ENCODE measurements around the gene INSM1. TPM values are rescaled to one million over a fixed set of nuclear protein-coding genes. Genes with fewer than 3 reads are reported as not detected.
"Not testable (repeated sequence)": the region's sequence is repeated elsewhere in the genome, so short reads cannot be mapped to it uniquely, and the experiment has no call there.

Gene INSM1
- total and polyA plus RNA-seq, 2 donors (not counting 1 experiment from before 2014, with no cell fraction given) = not detected

DNA sequence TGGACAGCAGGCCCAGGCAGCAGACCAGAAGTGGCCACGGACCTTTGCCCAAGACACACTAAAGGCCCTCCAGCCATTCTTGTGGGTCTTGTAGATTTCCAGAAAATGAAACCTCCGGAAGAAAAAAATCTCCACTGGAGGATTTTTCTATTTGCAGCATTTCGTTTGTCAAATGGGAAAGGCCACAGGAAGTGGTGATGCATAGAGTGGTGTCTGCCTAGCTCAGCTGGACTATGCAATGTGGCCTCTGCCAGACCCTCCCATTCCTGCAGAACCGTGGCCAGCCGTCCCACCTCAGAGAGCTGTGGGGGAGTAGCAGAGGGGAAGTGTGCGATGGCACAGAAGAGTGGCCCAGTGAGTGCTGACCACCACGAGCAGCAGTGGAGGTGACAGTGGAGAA is 24.0 kb upstream of the INSM1 start:
- Histone ChIP-seq H3K27ac (ENCODE audit: insufficient read depth, low read length) (no peak overlapping the region), H3K4me1 (ENCODE audit: control insufficient read depth, extremely low read depth, insufficient read depth, low read length) (no peaks in the 10 kb centered on the region), H3K79me2 (ENCODE audit: control insufficient read depth, insufficient read depth, low read length) (no peaks in the 10 kb centered on the region), H4K20me1 (ENCODE audit: control insufficient read depth, extremely low read depth, insufficient read depth, low read length) (no peaks in the 10 kb centered on the region), H3K9me3 (ENCODE audit: control insufficient read depth, insufficient read depth, low read depth, low read length) (no peaks in the 10 kb centered on the region), H3K27me3 (ENCODE audit: control insufficient read depth, insufficient read depth, low read length) (no peaks in the 10 kb centered on the region), H3K36me3 (ENCODE audit: control insufficient read depth, insufficient read depth, low read length) (no peaks in the 10 kb centered on the region), H3K4me2 (ENCODE audit: extremely low read depth, insufficient read depth, low read length) (no peak overlapping the region), H3K4me3 (replicated peaks in 1 of 4; ENCODE audit: control extremely low read depth in 1 of 4, insufficient read depth in 1 of 4, low read depth in 3 of 4, low read length in 4 of 4) (no peak overlapping the region), H3K9ac (ENCODE audit: insufficient read depth, low read length) (no peak overlapping the region), H2AFZ (ENCODE audit: low read length) (no peak overlapping the region)
- TF ChIP-seq, protein P1, sequence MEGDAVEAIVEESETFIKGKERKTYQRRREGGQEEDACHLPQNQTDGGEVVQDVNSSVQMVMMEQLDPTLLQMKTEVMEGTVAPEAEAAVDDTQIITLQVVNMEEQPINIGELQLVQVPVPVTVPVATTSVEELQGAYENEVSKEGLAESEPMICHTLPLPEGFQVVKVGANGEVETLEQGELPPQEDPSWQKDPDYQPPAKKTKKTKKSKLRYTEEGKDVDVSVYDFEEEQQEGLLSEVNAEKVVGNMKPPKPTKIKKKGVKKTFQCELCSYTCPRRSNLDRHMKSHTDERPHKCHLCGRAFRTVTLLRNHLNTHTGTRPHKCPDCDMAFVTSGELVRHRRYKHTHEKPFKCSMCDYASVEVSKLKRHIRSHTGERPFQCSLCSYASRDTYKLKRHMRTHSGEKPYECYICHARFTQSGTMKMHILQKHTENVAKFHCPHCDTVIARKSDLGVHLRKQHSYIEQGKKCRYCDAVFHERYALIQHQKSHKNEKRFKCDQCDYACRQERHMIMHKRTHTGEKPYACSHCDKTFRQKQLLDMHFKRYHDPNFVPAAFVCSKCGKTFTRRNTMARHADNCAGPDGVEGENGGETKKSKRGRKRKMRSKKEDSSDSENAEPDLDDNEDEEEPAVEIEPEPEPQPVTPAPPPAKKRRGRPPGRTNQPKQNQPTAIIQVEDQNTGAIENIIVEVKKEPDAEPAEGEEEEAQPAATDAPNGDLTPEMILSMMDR (conservative IDR thresholded peaks at IDR 0.05 in 1 of 2, IDR thresholded peaks at IDR 0.05 in 1 of 2; ENCODE audit: low read depth in 1 of 2, low read length in 2 of 2) = no peak
- no peak for TF ChIP-seq EZH2 (IDR thresholded peaks at IDR 0.05; ENCODE audit: low read length, missing control alignments)
- no peak for DNase-seq (ENCODE audit: low read depth in 2 of 2)

DNA sequence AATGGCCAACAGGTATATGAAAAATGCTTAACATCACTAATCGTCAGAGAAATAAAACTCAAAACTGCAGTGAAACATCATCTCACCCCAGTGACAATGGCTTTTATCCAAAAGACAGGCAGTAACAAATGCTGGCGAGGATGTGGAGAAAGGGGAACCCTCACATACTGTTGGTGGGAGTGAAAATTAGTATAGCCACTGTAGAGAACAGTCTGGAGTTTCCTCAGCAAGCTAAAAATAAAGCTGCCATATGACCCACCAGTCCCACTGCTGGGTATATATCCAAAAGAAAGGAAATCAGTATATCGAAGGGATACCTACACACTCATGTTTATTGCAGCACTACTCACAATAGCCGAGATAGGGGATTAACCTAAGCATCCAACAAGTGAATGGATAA is 23.4 kb upstream of the INSM1 start:
- TF ChIP-seq EZH2 (IDR thresholded peaks at IDR 0.05; ENCODE audit: low read length, missing control alignments) = no peak
- TF ChIP-seq, protein P1 (conservative IDR thresholded peaks at IDR 0.05 in 1 of 2, IDR thresholded peaks at IDR 0.05 in 1 of 2; ENCODE audit: low read depth in 1 of 2, low read length in 2 of 2) = no peak
- H3K79me2 ChIP-seq (ENCODE audit: control insufficient read depth, insufficient read depth, low read length) = no peaks in the 10 kb centered on the region
- DNase-seq (ENCODE audit: low read depth in 2 of 2) = no peak
- no peaks in the 10 kb centered on the region for H3K27me3 ChIP-seq (ENCODE audit: control insufficient read depth, insufficient read depth, low read length)
- no peaks in the 10 kb centered on the region for H4K20me1 ChIP-seq (ENCODE audit: control insufficient read depth, extremely low read depth, insufficient read depth, low read length)
- H3K27ac ChIP-seq (ENCODE audit: insufficient read depth, low read length) = no peak overlapping the region
- H3K4me2 ChIP-seq (ENCODE audit: extremely low read depth, insufficient read depth, low read length) = no peak overlapping the region
- no peaks in the 10 kb centered on the region for H3K36me3 ChIP-seq (ENCODE audit: control insufficient read depth, insufficient read depth, low read length)
- H3K4me1 ChIP-seq (ENCODE audit: control insufficient read depth, extremely low read depth, insufficient read depth, low read length) = no peaks in the 10 kb centered on the region
- no peak overlapping the region for H2AFZ ChIP-seq (ENCODE audit: low read length)
- no peaks in the 10 kb centered on the region for H3K9me3 ChIP-seq (ENCODE audit: control insufficient read depth, insufficient read depth, low read depth, low read length)
- H3K9ac ChIP-seq (ENCODE audit: insufficient read depth, low read length) = no peak overlapping the region
- H3K4me3 ChIP-seq (replicated peaks in 1 of 4; ENCODE audit: control extremely low read depth in 1 of 4, insufficient read depth in 1 of 4, low read depth in 3 of 4, low read length in 4 of 4) = no peak overlapping the region

DNA sequence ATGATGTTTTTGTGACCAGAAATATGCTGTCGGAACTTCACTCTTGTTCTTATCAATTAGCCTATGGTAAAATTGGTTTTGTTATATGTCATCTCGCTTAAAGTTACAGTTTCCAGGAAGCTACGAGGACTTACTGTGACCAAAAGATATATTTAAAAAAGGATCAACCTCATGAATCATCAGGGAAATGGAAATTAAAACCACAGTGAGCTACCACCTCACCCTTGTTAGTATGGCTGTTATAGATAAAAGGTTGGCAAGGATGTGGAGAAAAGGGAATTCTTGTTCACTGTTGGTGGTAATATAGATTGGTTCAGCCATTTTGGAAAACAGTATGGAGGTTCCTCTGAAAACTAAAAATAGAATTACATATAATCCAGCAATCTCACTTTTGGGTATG is 14.3 kb upstream of the INSM1 start:
- DNase-seq (ENCODE audit: low read depth in 2 of 2) = no peak
- Histone ChIP-seq H3K27ac (ENCODE audit: insufficient read depth, low read length) (no peak overlapping the region), H3K27me3 (ENCODE audit: control insufficient read depth, insufficient read depth, low read length) (no peaks in the 10 kb centered on the region), H4K20me1 (ENCODE audit: control insufficient read depth, extremely low read depth, insufficient read depth, low read length) (no peaks in the 10 kb centered on the region), H3K4me2 (ENCODE audit: extremely low read depth, insufficient read depth, low read length) (no peak overlapping the region), H3K4me1 (ENCODE audit: control insufficient read depth, extremely low read depth, insufficient read depth, low read length) (no peaks in the 10 kb centered on the region), H3K36me3 (ENCODE audit: control insufficient read depth, insufficient read depth, low read length) (no peaks in the 10 kb centered on the region), H3K79me2 (ENCODE audit: control insufficient read depth, insufficient read depth, low read length) (no peaks in the 10 kb centered on the region), H3K4me3 (replicated peaks in 1 of 4; ENCODE audit: control extremely low read depth in 1 of 4, insufficient read depth in 1 of 4, low read depth in 3 of 4, low read length in 4 of 4) (no peak overlapping the region), H3K9me3 (ENCODE audit: control insufficient read depth, insufficient read depth, low read depth, low read length) (no peaks in the 10 kb centered on the region), H3K9ac (ENCODE audit: insufficient read depth, low read length) (no peak overlapping the region), H2AFZ (ENCODE audit: low read length) (no peak overlapping the region)
- TF ChIP-seq EZH2 (IDR thresholded peaks at IDR 0.05; ENCODE audit: low read length, missing control alignments) = no peak
- TF ChIP-seq, protein P1 (conservative IDR thresholded peaks at IDR 0.05 in 1 of 2, IDR thresholded peaks at IDR 0.05 in 1 of 2; ENCODE audit: low read depth in 1 of 2, low read length in 2 of 2) = no peak

DNA sequence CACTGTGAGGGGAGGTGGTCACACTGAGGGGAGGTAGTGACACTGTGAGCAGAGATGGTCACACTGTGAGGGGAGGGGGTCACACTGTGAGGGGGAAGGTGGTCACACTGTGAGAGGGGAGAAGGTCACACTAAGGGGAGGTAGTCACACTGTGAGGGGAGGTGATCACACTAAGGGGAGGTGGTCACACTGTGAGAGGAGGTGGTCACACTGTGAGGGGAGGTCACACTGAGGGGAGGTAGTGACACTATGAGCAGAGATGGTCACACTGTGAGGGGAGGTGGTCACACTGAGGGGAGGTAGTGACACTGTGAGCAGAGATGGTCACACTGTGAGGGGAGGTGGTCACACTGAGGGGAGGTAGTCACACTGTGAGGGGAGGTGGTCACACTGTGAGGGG is 12.4 kb upstream of the INSM1 start:
- not testable (repeated sequence) for H3K9ac ChIP-seq (ENCODE audit: insufficient read depth, low read length); H3K9me3 ChIP-seq (ENCODE audit: control insufficient read depth, insufficient read depth, low read depth, low read length)

More for the DNA sequence above, 12.4 kb upstream of the INSM1 start:
- H3K4me2 ChIP-seq (ENCODE audit: extremely low read depth, insufficient read depth, low read length); H3K79me2 ChIP-seq (ENCODE audit: control insufficient read depth, insufficient read depth, low read length); H3K27ac ChIP-seq (ENCODE audit: insufficient read depth, low read length); H3K4me3 ChIP-seq (replicated peaks in 1 of 4; ENCODE audit: control extremely low read depth in 1 of 4, insufficient read depth in 1 of 4, low read depth in 3 of 4, low read length in 4 of 4); H2AFZ ChIP-seq (ENCODE audit: low read length); H3K36me3 ChIP-seq (ENCODE audit: control insufficient read depth, insufficient read depth, low read length); H4K20me1 ChIP-seq (ENCODE audit: control insufficient read depth, extremely low read depth, insufficient read depth, low read length); H3K27me3 ChIP-seq (ENCODE audit: control insufficient read depth, insufficient read depth, low read length); H3K4me1 ChIP-seq (ENCODE audit: control insufficient read depth, extremely low read depth, insufficient read depth, low read length); DNase-seq (ENCODE audit: low read depth in 2 of 2): not testable (repeated sequence)
